Mucosa of gallbladder (tissue), 1 donor: ENCODE measurements around the gene ACBD3. TPM values are rescaled to one million over a fixed set of nuclear protein-coding genes. Genes with fewer than 3 reads are reported as not detected.
"Not testable (repeated sequence)": the region's sequence is repeated elsewhere in the genome, so short reads cannot be mapped to it uniquely, and the experiment has no call there.

Source experiments
- DNase-seq: peaks from one replicate; pipeline ENCODE4 v3.0.0-alpha.2; 2020; ENCODE audit warnings: low spot score
- total RNA-seq: library from RNA; stranded (reverse); gene quantifications from one replicate; pipeline ENCODE4 v1.2.1, GENCODE V29; 2021
- donor health status: DM: no; HTN: no; CAD: no.

Gene ACBD3
- total RNA-seq, result 39.0 TPM

DNA sequence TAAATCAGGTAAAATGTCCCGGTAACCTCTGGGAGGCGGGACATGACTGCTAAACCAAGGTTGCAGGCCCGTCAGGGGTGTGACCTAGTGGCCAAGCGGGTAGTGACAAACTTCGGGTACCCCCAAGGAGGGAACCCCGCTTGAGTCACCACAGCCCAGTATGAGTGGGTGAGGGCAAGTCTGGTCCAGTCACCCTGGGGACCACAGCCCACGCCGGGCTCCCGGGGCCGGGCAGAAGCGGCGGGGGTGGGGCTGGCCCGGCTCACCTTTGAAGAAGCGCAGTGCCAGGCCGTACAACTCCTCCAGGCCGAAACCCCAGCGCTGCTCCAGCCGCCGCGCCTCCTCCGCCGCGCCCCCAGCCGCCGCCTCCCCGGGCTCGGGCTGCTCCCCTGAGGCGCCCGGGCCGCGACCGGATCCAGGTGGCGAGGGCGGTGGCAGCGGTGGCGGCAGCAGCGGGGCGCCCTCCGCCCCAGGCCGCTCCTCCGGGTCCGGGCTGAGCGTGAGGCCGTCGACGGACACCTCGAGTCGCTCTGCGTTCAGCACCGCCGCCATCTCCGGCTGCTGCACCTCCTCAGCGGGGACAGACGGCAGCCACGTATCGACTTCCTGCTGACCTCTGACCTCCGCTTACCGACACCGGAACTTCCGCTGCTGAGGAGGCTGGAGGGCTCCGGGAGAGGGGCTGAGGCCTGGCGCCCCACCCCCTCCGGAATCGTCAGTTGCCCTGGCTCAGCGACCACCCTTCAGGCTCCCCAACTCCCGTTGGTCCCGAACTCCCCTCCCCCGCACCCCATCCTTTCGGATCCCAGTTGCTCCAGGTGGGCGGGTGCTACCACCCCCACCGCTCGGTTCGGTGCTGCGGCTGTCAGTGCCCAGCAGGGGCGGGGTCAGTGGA lies at the start of gene ACBD3:
Gene ACBD3, minus strand, starts transcription at position 618 of the 895 bp plus-strand sequence. Its CDS starts 66 bp downstream, at position 552.
- DNase-seq, result peak; percentile 91

DNA sequence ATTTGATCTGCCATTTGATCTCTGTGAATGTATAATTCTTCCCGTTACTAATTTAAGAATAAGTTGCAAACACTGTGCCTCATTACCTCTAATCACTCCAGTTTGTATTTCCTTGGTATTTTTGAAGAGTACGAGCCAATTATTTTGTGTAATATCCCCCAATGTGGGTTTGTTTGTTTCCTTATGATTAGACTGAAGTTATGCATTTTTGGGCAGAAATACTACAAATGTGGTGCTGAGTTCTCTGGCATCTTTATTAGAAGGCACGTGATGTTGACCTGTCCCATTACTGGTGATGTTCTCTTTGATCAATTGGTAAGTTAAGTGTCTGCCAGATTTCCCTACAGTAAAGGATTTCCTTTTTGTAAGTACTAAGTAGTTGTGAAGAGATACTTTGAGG lies 47.3 kb upstream of the ACBD3 start:
- no peak for DNase-seq

DNA sequence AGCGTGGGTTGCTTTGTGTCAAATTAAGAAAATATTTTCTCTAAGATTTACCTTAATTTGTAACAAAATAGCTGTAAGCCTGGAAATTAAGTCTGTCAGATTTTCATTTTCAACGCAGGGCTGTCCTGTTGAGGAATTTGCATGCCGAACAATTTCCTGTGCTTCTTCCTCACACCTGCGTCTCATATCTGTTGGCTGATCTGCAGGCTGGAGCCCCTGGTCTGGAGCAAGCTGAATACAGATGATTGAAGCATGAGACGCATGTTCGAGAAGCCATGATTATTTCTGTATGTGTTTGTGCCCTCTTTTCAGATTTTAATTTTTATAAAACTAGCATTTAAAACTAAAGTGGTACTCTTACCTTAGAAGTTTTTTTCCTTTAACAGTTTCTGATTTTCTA lies 46.8 kb upstream of the ACBD3 start:
- no peak for DNase-seq

DNA sequence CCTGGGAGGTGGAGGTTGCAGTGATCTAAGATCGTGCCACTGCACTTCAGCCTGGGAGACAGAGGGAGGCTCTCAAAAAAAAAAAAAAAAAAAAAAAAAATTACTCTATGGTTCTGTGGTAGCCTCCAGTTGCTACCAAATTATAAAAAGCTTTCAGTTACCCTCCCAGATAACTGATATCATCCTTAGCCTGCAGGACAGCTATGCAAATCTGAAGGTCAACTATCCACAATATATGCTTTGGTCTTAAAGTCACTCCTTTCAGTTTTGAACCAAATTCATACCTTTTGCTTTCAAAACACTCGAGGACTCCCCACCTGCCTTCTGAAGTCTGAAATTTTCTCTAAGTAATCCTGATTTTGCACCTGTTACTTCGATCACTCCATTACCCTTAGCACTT lies 40.1 kb upstream of the ACBD3 start:
- no peak for DNase-seq

DNA sequence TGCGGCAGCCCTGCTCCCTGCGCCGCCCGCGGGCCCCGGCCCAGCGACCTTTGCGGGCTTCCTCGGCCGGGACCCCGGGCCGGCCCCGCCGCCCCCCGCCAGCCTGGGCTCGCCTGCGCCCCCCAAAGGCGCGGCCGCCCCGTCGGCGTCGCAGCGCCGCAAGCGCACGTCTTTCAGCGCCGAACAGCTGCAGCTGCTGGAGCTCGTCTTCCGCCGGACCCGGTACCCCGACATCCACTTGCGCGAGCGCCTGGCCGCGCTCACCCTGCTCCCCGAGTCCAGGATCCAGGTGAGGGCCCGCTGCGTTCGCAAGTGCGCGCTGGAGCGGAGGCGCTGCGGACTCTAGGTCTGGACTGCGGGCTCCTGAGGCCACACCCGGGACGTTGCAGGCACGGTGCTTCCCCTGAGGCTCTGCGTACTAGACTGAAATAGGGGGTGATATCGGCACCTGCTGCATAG lies 37.3 kb upstream of the ACBD3 start:
- no peak for DNase-seq

DNA sequence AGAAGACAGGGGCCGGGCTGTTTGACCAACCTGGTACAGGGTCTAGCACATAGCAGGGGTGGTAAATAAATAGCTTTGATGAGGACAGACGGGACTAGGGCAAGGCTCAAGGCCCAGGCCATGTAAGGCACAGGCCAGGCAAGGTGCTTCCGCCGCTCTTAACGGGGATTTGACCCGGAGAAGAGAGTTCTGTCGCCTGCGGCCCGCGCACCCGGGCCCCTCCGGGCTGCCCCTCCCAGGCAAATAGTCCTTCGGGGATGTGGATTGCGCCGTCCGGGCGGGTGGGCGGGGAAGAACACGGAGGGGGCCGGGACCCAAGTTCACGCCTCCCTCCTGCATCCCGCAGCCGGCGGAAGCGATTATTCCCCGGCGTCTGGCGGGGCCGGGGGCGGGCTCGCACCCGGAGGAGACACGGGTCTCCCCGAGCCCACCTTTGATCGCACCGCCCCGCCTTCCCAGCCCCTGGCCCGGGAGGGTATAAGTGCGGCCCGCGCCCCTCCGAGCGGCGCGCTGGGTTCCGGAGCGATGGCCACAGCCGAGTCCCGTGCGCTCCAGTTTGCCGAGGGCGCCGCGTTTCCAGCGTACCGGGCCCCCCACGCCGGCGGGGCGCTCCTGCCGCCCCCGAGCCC lies 36.7 kb upstream of the ACBD3 start, which contains the start of gene MIXL1:
Gene MIXL1, plus strand, starts transcription at position 508 of the 629 bp plus-strand sequence. Its CDS starts 18 bp downstream, at position 526.
- no peak for DNase-seq

DNA sequence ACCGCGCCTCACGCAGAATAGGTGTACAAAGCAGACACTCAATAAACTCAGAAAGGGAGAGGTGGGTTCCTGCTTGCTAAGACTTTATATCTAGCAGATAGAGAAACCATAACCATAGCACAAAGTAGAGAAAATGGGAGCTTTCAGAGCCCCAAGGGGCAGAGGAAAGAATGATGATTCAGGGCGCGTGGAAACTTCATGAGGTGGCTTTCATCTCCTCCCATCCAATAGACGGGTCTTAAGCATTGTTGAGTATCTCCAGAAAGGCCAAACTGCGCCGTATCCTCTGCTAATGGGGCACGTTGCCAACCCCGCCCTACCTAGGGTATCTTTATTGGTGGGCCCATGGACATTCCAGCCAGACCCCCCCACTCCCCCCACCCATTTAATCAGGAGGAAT lies 36.1 kb upstream of the ACBD3 start:
- no peak for DNase-seq

DNA sequence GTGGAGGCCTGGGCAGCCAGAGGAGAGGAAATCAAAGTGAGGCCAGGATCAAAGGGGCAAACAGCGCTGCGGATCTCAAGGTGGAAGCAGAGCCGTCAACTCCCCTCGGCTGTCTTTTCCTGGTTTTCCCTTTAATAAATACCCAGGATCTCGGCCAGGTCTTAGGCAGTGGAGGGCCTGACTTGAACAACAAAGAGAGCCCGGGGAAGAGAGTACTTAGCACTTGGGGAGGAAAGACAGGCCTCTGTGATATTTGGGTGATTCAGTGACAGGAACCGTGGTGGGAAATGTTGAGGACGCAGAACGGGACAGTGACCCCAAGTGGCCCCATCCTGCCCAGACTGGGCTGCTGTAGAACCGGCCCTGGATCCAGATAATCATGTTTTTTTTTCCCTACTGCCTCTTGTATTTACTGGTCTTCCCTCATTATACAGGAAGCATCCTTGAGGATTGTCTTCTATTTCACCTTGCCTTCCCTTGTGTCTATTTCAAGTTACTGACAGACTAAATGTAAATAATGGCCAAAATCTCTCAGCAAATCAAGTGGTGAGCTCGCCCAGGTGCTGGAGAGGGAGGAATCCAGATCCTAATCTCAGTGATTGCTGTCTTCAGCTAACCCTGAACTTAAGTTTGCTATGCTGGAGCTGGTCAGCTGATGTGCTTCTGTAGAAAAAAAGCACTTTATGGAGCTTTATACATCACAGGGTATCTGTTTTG lies 34.1 kb upstream of the ACBD3 start:
- DNase-seq, result no peak

DNA sequence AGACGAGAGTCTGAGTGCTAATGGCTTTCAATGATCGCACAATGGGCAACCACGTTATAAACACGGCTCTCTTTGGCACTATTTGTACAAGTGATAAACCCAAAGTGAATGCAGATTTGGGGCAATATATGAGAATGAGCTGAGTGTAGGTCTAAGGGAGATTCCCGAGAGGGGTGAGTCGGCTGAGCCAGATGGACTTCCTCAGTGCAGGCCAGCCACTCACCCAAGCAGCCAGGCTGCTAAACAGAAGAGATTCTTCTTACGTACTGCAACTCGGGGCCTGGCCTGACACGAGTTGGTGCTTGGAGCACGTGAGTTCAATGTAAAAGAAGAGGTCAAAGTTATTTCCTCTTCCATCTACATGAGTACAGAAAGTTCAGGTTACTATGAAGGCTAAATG lies 30.7 kb upstream of the ACBD3 start:
- DNase-seq, result peak; percentile 21

DNA sequence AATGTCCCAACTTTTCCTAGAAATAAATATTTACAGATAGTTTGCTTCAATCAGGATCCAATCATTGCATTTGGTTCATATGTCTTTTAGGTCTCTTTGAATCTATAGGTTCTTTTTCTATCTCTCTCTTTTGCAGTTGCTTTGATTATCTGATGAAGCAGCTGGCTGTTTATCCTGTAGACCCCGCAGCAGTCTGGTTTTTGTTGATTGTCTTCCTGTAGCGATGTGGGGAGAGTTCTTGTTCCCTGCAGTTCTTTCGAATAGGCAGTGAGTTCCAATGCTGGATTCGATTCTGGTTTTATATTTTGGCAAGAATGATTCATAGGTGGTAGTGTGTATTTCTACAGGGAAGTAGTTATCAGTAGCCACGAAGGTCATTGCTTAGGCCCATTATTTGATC lies 29.5 kb upstream of the ACBD3 start:
- DNase-seq, result no peak

DNA sequence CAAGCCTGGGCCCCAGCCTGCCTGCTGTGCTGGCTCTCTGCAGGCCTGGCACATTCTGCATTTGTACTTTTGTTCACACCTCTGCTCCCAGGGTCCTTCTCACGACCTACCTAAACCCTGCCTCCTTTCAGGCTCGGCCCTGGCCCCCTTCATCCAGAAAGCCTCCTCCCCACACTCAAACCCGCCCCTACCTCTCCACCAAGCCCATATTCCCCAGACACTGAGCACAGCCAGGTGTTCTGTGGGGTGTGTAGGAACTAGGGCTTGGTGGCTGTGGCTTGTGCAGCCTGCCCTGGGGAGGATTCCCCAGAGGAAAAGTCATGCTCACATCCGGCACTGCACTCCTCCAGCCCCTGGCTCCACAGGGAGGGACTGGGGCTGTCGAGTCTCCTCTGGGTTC lies 28.7 kb upstream of the ACBD3 start:
- DNase-seq, result no peak

DNA sequence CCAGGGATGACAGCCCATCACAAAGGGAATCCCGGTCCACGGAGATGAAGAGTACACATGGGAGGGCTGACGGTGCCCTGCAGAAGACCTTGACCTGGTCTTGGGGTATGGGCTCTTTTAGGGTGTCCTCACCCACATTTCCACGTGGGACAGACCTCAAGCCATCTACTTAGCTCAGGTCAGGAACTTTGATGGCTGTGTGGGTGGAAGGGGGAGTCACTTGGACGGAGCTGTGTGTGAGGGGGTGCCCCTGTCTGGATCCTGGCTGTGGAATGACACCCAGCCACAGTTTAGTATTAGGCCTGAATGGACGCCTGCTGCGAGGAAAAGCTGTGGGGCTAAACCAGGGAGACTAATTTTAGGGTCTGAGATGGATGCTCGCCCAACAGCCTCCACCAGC lies 26.0 kb upstream of the ACBD3 start:
- DNase-seq, result no peak

DNA sequence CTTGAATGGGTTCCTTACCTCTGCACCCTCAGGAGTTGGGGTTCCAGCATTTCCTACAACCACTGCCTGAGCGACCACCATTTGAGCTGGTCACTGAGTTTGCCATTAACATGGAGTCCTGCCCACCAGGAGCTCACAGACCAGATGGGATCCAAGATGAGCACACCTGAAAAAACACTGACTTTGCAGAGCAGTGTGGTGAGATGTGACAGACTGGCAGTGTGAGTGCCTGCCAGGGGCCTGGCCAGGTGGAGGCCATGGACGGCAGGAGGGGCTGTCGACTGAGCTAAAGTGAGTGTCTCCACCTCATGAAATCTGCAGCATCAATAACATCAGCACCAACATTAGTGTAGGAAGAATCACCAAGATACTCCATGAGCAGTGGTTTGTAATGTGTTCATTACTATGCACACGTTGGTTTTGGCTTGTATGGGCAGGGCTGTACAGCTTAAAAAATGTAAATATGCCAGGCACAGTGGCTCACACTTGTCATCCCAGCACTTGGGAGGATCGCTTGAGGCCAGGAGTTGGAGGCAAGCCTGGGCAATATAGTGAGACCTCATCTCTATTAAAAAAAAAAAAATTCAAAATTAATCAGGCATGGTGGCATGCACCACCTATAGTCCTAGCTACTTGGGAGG lies 24.8 kb upstream of the ACBD3 start:
- no peak for DNase-seq

DNA sequence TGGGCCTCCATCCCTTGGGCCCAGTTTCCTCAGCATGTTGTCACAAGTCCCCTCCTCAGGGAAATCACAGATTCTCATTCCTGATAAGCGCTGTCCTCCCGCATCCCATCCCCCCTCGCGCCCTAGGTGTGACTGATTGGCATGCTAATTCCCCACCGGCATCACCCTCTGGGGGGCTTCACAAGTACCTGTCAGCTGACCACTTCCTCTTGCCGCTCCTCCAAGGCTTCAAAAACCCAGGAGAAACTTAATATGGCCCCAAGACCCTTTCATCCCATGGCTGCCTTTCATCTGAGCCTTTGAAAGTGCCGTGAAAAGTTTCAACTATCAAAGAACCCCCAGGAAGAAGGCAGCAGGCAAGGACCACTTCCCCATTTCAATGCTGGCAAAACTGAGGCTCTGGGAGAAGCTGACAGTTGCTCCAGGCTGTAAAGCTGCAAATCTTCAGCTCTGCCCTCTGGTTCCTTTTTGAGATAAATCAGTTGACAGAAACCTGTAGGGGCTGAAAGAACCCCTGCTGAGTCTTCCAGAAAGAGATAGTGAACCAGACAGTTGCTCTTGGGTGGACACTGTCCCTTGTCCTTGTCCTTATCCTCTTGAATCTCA lies 24.1 kb upstream of the ACBD3 start:
- no peak for DNase-seq

DNA sequence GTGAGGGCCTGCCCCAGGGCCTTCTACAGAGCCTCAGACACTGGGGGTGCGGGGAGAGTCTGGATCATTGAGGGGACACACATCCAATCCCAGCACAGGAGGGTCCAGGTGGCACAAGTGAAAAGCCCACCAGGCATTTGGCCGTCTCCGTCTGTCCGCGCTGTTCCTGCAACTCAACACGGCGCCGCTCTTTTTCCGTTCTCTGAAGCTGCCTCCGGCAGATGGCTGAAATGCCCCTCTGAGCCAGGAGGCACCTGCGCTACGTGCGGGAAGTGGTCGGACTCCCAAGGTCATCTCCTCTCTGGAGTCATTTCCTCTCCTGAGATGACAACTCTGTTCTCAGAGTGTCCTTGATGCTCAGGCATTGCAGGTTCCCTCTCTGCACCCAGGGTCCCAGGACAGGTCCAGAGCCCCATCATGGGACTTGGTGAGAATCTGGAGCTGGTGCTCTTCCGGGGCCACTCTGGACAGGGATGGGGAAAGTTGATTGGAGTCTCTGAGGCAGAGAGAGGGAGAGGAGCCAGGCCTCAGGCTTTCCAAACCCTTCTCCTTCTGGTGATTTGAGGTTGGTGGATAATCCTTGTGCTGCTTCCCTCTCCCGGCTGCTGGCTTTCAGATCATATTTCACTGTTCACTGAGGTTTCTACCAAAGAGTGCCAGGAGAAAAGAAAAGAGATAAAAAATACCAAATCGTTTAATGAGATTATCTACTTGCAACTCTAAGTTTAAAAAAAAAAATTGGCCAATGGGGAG lies 22.9 kb upstream of the ACBD3 start:
- no peak for DNase-seq

DNA sequence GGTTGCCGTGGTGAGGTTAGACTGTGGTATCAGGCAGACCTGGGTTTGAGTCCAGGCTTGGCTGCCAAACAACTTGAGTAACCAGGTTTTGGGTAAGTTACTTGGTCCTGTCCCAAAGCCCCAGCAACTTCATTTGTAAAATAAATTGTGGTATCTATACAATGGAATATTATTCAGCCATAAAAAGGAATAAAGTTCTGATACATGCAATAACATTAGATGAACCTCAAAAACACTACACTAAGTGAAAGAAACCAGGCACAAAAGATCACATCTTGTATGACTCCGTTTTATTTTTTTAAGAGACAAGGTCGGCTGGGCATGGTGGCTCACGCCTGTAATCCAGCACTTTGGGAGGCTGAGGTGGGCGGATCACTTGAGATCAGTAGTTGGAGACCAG lies 20.5 kb upstream of the ACBD3 start:
- DNase-seq, result no peak

DNA sequence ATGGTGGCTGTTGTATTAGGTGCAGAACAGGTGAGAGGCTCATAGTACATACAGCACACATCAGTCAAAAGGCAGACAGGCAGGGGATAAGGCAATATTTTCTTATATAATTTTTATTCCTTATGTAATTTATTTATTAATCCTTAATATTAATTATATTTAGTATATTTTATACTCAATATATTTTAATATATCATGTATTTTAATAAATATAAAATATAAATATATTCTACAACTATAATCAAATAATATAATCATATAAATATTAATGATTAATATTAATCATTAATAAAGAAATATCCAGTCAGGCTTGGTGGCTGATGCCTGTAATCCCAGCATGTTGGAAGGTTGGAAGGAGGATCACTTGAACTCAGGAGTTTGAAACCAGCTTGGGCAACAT lies 17.7 kb upstream of the ACBD3 start:
- no peak for DNase-seq

DNA sequence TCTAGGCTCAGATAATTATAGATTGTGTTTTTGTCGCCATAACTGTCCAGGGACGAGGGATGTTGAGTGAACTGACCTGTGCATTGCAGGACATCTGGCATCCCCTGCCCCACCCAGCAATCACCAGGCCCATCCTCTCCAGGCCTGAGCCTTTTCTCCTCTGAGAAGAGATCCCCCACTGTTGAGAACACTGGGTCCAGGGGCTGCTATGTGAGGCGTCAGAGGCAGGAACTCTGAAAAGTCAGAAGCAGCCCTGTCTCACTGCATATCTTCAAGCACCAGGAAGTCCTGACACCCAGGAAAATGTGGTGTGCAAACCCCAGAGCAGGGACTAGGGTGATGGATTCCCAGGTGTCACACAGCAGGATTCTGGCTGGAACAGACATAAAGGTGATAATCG lies 17.1 kb upstream of the ACBD3 start:
- DNase-seq, result no peak

DNA sequence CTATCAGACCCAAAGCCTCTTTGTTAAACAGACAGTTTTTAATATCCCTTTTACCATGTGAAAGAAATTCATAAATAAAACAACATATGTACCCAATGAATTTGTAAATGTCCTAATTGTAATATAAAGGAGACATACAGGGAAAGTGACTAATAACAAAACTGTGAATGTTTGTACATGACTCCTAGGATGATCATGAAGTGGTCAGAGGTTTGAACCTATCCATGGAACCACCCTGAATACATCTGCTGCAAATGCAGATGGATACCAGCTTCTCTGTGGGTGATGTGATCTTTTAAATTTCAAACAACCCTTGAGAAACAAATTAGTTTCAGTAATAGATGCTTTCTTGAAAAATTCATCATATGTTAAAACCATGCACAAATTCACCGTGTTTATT lies 16.7 kb upstream of the ACBD3 start:
- DNase-seq, result no peak

DNA sequence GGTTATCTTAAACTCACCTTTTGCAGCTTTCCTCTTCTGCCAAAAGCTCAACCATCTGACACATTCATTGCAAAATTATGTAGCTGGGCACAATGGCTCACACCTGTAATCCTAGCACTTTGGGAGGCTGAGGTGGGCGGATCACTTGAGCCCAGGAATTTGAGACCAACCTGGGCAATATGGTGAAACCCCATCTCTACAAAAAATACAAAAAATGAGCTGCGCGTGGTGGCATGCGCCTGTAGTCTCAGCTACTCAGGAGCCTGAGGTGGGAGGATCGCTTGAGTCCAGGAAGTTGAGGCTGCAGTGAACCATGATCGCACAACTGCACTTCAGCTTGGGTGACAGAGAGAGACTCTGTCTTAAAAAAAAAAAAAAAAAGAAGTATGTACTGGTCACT lies 16.1 kb upstream of the ACBD3 start:
- not testable (repeated sequence) for DNase-seq

DNA sequence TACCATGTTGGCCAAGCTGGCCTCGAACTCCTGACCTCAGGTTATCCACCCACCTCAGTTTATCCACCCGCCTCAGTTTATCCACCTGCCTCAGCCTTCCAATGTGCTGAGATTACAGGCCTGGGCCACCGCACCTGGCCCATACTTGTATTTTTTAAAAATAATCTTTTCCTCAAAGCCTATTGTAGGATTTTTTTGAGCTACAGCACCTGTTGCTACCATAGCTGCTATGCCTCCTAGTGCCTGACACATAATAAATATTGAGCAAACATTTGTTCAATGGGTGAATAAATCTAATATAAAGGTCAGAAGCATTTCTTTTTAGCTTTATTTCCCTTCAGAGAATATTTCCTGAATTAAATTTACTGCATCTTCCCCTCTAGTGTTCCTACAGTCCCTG lies 15.7 kb upstream of the ACBD3 start:
- DNase-seq, result no peak
